HG03469 (cell line): ENCODE measurements around the gene FRZB.

Source experiments
- ATAC-seq: cut with Tn5 transposase; IDR thresholded peaks from one replicate; pipeline ENCODE4 v1.9.1; 2021; ENCODE audit warnings: mild to moderate bottlenecking, moderate library complexity, moderate number of reproducible peaks; ENCODE audit not compliant: unreplicated experiment

The FRZB gene

GRCh38 chr2:182845794-182846417 is 20.5 kb downstream of the FRZB start:
- ATAC-seq, result no peak

- no peak for ATAC-seq
Measured at GRCh38 chr2:182836451-182836850, 30.0 kb downstream of the FRZB start.

- no peak for ATAC-seq
Measured at GRCh38 chr2:182834293-182834692, 32.1 kb downstream of the FRZB start.

DNA sequence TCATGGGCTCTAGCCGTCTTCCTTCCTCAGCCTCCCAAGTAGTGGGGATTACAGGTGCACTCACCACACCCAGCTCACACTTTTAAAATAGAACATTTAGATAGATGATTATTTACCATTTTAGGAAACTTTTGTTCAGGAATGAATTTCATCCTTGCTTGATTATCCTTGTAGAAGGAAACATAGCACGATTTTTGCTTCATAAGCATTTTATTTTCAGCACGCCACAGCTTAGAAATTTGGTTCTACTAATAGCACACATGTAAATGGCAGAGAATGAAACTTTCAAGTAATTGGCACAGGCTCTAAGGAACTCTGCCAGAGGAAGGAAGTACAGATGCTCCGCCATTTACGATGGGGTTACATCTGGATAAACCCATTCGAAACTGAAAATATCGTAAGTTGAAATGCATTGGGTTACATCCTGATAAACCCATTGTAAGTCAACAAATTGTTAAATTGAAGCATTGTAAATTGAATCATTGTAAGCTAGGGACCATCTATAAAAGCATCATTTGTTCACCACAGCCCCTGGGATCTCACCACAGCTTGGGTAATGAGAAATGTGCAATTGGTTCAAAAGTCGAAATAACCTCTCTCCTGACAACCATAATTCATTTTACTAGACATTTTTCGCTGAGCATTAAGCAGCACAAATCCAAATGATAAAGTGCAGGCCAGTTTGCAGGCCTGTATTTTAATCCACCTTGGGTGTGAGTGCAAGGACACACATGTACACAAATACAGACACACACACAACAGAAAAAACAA is 33.2 kb downstream of the FRZB start:
- no peak for ATAC-seq

GRCh38 chr2:182831921-182832320 is 34.5 kb downstream of the FRZB start:
- no peak for ATAC-seq

DNA sequence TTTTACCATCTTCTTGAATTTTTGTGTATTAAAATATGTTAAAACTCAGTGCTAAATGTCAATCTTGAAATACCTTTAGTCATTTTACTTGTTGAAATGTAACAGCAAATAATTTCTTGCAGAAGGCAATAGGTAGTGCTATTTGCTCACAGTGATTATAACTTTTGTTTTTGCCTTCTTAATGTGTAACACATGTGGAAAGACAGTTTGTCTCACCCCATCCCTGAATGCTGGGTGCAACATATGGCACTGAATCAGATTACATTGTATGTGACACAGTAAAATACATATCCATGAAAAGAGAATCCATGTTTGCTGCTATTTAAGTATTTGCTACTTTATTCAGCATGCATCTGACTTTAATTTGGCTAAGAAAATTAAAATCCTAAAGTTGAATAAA is 35.3 kb downstream of the FRZB start:
- ATAC-seq, result no peak

- ATAC-seq, result no peak
Measured at GRCh38 chr2:182827182-182827879, 39.1 kb downstream of the FRZB start.

DNA sequence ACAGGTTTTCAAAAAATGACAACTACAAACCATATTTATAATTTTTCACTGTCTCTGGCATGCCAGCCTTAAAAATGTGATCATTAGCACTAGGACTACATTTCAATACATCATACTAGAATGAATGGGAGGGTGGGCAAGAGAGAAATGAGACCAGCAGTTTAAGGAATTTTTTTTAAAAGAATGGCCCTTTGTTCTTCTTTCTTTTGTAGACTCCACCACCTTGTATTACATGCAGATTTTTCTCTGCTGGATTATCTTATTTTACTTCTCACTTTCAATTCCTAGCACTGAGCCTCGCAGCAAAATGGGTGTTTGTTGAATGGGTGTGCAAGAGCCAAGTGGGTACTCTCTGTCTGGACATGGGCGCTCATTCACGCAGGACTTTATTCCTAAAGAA is 39.9 kb downstream of the FRZB start:
- no peak for ATAC-seq

DNA sequence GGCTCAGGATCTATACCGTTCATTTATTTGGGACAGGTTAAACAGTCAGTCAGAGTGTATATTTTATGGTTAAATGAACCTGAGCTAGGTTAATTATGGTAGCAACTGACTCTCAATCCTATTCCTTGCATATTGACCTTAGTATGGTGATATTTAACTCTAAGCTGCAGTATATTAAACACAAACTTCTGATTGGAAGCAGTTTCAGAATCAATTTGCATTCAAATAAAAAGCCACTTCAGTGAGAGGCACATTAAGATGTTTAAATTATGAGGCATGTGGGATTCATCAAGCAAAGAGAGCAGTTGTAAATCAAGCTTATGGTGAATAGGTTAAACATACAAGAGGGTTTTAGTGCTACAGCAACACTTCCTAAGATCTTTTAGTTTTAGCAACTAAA is 40.4 kb downstream of the FRZB start:
- ATAC-seq, result no peak

DNA sequence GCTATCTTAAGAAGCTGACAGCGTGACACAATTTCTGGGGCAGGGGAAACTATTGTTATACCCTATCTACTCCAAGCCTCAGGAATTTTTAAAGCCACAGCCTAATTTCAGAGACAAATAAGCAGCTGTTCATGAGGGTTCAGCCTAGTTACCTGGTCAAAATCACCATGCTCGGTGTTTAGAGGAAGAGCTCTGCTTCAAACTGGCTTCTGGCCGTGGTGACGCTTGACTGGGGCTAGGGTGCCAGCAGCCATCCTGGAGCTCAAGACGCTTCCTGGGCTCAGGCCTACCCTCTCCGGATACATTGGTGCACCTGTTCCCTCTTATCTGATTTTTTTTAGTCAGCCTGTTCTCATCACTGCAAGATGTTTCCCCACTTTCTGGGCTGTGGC is 41.7 kb downstream of the FRZB start:
- no peak for ATAC-seq

DNA sequence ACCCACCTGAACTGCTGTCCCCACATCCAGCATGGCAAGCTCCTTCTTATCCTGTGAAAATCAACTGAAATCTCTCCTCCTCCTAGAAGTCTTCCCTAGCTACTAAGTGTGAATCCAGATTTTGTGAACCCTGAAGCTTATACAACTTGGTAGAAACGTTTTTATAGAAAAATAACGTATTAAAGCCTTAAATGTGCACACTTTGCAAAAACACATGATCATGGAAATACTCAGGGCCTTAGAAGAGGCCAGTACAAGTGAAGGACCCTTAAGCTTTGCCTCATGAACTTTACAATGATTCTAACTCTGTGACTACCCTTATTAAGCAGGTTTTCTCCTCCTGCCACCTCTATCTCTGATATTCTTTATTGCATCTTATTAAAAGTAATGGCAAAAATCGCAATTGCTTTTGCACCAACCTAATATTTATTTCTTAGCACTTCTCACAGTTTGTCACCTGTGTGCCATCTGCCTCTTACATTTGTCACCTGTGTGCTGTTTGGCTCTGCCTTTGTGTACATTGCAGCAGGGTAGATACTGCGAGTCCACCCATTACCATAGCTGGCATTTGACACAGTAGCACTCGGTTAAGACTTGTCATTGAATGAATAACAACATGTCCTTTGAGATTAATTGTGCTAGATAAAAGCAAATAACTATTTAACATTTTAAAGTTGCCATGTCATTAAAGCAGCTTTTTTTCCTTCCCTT is 42.2 kb downstream of the FRZB start:
- no peak for ATAC-seq

GRCh38 chr2:182822733-182823132 is 43.7 kb downstream of the FRZB start:
- no peak for ATAC-seq

DNA sequence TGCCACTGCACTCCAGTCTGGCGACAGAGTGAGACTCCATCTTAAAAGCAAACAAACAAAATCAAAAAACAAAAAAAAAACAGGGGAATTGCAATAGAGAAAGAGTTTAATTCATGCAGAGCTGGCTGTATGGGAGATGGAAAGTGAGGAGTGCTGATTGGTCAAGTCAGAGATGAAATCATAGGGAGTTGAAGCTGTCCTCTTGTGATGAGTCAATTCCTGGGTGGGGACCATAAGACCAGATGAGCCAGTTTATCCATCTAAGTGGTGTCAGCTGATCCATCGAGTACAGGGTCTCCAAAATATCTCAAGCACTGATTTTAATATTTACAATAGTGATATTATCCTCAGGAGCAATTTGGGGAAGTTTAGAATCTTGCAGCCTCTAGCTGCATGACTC is 45.3 kb downstream of the FRZB start:
- no peak for ATAC-seq

- no peak for ATAC-seq
Measured at GRCh38 chr2:182819412-182819811, 47.0 kb downstream of the FRZB start.

- no peak for ATAC-seq
Measured at GRCh38 chr2:182818925-182819324, 47.5 kb downstream of the FRZB start.

DNA sequence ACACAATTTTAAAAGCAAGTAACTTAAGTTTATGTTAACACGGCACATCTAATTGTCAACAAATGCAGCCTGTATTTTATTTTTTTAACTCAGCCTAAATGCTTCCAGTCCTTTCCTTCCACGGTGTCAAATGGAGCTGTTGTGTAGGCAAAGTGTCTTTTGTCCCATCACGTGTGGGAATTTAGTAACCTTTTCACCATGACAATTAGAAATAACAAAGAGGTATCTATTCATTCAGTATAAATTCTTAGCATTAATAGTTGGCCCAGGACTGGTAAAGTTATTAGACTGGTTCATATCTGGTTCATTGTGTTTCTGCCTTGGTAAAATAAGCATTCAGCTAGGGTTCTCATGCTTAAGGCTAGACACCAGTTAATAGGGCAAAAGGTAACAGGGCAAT is 47.9 kb downstream of the FRZB start:
- no peak for ATAC-seq

GRCh38 chr2:182817558-182817957 is 48.9 kb downstream of the FRZB start:
- ATAC-seq, result no peak

GRCh38 chr2:182816866-182817265 is 49.6 kb downstream of the FRZB start:
- ATAC-seq, result no peak

- ATAC-seq, result no peak
Measured at GRCh38 chr2:182814804-182815203, 51.6 kb downstream of the FRZB start.

DNA sequence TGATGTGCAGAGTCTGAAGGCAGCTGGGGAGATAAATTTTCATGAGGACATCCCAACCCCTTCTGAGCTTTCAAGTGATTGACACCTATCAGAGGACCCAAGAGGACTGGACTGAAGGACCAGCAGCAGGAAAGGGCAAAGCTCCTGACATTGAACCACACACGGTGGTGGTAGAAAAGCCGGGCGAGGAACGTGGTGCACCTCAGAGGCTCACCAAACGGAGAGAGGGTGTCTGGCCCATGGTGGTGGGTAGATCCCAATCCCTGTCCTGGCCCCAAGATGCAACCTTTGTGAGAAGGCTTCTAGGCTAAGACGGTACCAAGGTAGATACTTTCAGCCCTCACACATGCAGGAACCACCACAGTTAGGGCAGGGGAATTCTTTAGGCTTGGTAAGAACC is 52.1 kb downstream of the FRZB start:
- ATAC-seq, result no peak

DNA sequence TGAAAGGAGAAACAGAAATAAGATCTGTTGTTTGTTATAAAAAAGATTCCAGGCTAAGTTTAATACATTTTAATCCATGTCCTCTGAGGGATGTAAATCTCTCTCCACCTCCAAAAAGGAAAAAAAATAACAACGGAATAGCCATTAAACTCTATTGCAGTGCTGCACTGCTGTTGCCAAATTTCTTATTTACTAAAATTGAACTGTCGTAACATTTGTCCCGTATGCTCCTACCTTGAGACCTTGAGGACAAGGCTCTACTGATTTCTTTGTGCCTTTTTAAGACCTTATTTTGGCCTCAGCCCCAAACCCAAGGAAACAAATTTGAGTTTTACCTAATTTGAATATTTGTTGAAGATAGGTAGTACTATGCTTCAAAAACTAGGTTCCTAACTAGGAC is 56.4 kb downstream of the FRZB start:
- ATAC-seq, result no peak

DNA sequence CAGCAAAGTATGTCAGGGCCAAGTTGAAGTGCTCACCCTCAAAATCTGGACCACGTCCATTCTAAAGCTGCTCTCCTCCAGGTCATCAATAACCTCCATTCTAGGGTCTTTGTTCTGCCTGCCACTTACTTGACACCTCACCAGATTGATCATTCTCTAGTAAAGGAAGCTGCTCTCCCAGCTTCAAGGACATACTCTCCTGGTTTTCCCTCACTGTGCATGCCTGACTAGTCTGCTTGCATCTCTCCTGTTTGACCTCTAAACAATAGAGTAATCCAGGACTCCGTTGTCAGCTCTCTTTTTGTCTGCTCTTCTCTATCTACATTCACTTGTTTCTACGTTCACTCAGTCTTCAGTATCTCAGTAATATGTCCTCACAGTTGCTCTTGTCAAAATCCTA is 59.1 kb downstream of the FRZB start:
- ATAC-seq, result no peak
